ENCODE measurements around the gene NEIL1.
"Not testable (repeated sequence)": the region's sequence is repeated elsewhere in the genome, so short reads cannot be mapped to it uniquely, and the experiment has no call there.

The NEIL1 gene, protein sequence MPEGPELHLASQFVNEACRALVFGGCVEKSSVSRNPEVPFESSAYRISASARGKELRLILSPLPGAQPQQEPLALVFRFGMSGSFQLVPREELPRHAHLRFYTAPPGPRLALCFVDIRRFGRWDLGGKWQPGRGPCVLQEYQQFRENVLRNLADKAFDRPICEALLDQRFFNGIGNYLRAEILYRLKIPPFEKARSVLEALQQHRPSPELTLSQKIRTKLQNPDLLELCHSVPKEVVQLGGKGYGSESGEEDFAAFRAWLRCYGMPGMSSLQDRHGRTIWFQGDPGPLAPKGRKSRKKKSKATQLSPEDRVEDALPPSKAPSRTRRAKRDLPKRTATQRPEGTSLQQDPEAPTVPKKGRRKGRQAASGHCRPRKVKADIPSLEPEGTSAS

GRCh38 chr15:75346796-75347221 is at the start of gene NEIL1:
Gene NEIL1 (plus strand): TSS chr15:75347039. CDS start chr15:75348906, 1,867 bp downstream.
- H3K27me3 ChIP-seq (ENCODE audit: control insufficient read depth, insufficient read depth, low read length) = no peaks in the 10 kb centered on the region
- H3K36me3 ChIP-seq (ENCODE audit: control insufficient read depth, insufficient read depth, low read length) = no peaks in the 10 kb centered on the region
- peak within 1 kb of the TSS; percentile 80 for H3K4me3 ChIP-seq (ENCODE audit: low read length)
- H3K9ac ChIP-seq (ENCODE audit: low read length) = peak within 1 kb of the TSS; percentile 85
- H3K4me1 ChIP-seq (ENCODE audit: control insufficient read depth, insufficient read depth, low read length) = peaks cover 18% of the 10 kb centered on the region
- no peaks in the 10 kb centered on the region for H3K9me3 ChIP-seq (ENCODE audit: control insufficient read depth, low read length)

- H3K4me3 ChIP-seq (ENCODE audit: low read length); H3K4me1 ChIP-seq (ENCODE audit: control insufficient read depth, insufficient read depth, low read length); H3K27me3 ChIP-seq (ENCODE audit: control insufficient read depth, insufficient read depth, low read length); H3K9ac ChIP-seq (ENCODE audit: low read length); H3K36me3 ChIP-seq (ENCODE audit: control insufficient read depth, insufficient read depth, low read length); H3K9me3 ChIP-seq (ENCODE audit: control insufficient read depth, low read length): not testable (repeated sequence)
These were observed 48.1 kb upstream of the NEIL1 start for GRCh38 chr15:75298541-75299310.

- not testable (repeated sequence) for H3K4me1 ChIP-seq (ENCODE audit: control insufficient read depth, insufficient read depth, low read length); H3K4me3 ChIP-seq (ENCODE audit: low read length); H3K27me3 ChIP-seq (ENCODE audit: control insufficient read depth, insufficient read depth, low read length); H3K9ac ChIP-seq (ENCODE audit: low read length); H3K9me3 ChIP-seq (ENCODE audit: control insufficient read depth, low read length); H3K36me3 ChIP-seq (ENCODE audit: control insufficient read depth, insufficient read depth, low read length)
These were observed 47.5 kb upstream of the NEIL1 start for GRCh38 chr15:75299311-75299688.

- not testable (repeated sequence) for H3K36me3 ChIP-seq (ENCODE audit: control insufficient read depth, insufficient read depth, low read length); H3K4me1 ChIP-seq (ENCODE audit: control insufficient read depth, insufficient read depth, low read length); H3K9me3 ChIP-seq (ENCODE audit: control insufficient read depth, low read length); H3K9ac ChIP-seq (ENCODE audit: low read length); H3K4me3 ChIP-seq (ENCODE audit: low read length); H3K27me3 ChIP-seq (ENCODE audit: control insufficient read depth, insufficient read depth, low read length)
These were observed 46.8 kb upstream of the NEIL1 start for GRCh38 chr15:75300026-75300425.

GRCh38 chr15:75302318-75302717 is 44.5 kb upstream of the NEIL1 start:
- Histone ChIP-seq H3K9ac (ENCODE audit: low read length) (no peak overlapping the region), H3K4me3 (ENCODE audit: low read length) (no peak overlapping the region), H3K36me3 (ENCODE audit: control insufficient read depth, insufficient read depth, low read length) (no peaks in the 10 kb centered on the region), H3K4me1 (ENCODE audit: control insufficient read depth, insufficient read depth, low read length) (no peaks in the 10 kb centered on the region), H3K27me3 (ENCODE audit: control insufficient read depth, insufficient read depth, low read length) (no peaks in the 10 kb centered on the region), H3K9me3 (ENCODE audit: control insufficient read depth, low read length) (no peaks in the 10 kb centered on the region)

DNA sequence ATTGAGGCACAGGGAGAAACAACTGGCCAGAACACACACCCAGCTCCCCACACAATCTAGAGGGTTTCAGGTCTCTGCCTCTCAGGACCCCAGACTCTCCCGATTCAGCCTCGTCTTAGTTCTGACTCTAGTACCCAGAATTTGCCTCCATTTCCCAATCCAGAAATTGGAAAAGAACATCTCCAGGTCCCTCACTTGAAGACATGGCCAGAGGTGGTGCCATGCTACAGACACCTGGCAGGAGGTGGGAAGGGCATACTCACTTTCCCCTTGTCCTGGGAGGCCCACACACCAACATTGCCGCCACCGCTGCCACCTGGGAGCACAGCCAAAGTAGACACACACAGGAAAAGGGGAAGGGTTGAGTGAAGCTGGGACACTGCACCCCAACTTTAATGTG is 44.1 kb upstream of the NEIL1 start:
- H3K27me3 ChIP-seq (ENCODE audit: control insufficient read depth, insufficient read depth, low read length); H3K9ac ChIP-seq (ENCODE audit: low read length); H3K4me3 ChIP-seq (ENCODE audit: low read length); H3K4me1 ChIP-seq (ENCODE audit: control insufficient read depth, insufficient read depth, low read length); H3K9me3 ChIP-seq (ENCODE audit: control insufficient read depth, low read length); H3K36me3 ChIP-seq (ENCODE audit: control insufficient read depth, insufficient read depth, low read length): not testable (repeated sequence)

DNA sequence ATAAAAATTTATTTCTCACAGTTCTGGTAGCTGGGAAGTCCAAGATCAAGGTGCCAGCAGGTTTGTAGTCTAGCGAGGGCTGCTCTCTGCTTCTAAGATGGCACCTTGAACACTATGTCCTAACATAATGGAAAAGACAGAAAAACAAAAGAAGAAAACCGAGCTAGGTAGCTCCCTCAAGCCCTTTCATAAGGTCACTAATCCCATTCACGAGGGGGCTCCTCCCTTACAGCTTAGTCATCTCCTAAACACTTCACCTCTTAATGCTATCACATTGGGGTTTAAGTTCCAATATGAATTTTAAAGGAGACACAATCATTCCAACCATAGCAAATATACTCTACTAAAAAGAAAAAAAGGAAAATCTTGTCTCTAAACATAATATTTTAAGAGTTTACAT is 40.7 kb upstream of the NEIL1 start:
- no peak overlapping the region for H3K9ac ChIP-seq (ENCODE audit: low read length)
- no peaks in the 10 kb centered on the region for H3K36me3 ChIP-seq (ENCODE audit: control insufficient read depth, insufficient read depth, low read length)
- no peak overlapping the region for H3K4me3 ChIP-seq (ENCODE audit: low read length)
- H3K27me3 ChIP-seq (ENCODE audit: control insufficient read depth, insufficient read depth, low read length) = no peaks in the 10 kb centered on the region
- no peaks in the 10 kb centered on the region for H3K9me3 ChIP-seq (ENCODE audit: control insufficient read depth, low read length)
- peaks cover 4% of the 10 kb centered on the region for H3K4me1 ChIP-seq (ENCODE audit: control insufficient read depth, insufficient read depth, low read length)

DNA sequence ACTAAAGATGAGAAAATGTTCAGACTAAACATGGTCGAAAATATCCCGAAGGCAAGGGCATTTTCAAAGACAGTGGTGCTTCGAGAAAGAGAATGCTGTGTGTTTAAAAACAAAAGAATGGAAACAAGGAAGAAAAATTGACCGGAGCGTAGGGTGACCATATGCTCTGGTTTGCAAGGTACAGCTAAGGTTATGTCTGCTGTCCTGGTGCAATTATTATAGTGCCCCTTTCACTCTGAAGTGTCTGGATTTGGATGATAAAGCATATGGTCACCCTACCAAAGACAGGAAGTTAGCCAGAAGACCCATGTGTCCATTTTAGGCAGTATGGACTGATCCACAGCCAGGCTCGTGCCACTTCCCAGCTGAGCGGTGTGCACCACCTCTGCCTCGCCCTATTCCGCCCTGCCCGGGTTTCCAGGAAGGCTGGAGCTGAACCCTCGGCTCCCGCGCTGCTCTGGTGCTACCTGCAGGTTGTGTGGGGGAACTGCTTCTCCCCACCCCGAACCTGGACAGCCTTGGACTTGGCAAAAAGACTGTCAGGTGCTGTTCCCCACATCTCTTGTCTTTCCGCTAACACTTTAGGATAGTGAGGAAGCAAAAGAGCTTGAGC is 39.0 kb upstream of the NEIL1 start:
- Histone ChIP-seq H3K9me3 (ENCODE audit: control insufficient read depth, low read length) (no peaks in the 10 kb centered on the region), H3K4me1 (ENCODE audit: control insufficient read depth, insufficient read depth, low read length) (peaks cover 4% of the 10 kb centered on the region), H3K4me3 (ENCODE audit: low read length) (no peak overlapping the region), H3K36me3 (ENCODE audit: control insufficient read depth, insufficient read depth, low read length) (no peaks in the 10 kb centered on the region), H3K27me3 (ENCODE audit: control insufficient read depth, insufficient read depth, low read length) (no peaks in the 10 kb centered on the region), H3K9ac (ENCODE audit: low read length) (no peak overlapping the region)

DNA sequence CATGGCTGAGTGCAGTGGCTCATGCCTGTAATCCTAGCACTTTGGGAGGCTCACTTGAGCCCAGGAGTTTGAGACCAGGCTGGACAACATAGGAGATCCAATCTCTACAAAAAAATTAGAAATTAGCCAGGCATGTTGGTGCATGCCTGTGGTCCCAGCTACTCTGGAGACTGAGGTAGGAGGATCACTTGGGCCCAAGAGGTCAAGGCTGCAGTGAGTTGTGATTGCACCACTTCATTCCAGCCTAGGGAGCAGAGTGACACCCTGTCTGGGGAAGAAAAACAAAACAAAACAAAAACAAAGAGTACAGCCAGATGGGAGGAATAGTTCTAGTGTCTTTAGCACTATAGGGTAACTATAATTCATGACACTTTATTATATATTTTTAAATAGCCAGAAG is 37.1 kb upstream of the NEIL1 start:
- Histone ChIP-seq H3K4me1 (ENCODE audit: control insufficient read depth, insufficient read depth, low read length) (peaks cover 4% of the 10 kb centered on the region), H3K4me3 (ENCODE audit: low read length) (no peak overlapping the region), H3K9ac (ENCODE audit: low read length) (no peak overlapping the region), H3K9me3 (ENCODE audit: control insufficient read depth, low read length) (no peaks in the 10 kb centered on the region), H3K27me3 (ENCODE audit: control insufficient read depth, insufficient read depth, low read length) (no peaks in the 10 kb centered on the region), H3K36me3 (ENCODE audit: control insufficient read depth, insufficient read depth, low read length) (no peaks in the 10 kb centered on the region)

DNA sequence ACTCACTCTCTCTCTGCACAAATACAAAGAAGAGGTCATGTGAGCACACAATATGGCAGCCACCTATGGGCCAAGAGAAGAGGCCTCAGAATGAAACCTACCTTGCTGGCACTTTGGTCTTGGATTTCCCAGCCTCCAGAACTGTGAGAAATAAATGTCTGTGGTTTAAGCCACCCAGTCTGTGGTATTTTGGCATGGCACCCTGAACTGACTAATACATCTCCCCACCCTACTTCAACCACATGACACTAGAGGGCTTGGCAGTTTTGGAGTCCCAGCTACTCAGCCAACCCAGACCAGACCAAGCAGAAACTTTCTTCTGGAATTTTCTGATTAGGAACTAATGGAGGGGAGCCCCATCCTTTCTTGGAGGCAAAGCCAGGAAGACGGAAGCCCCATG is 34.3 kb upstream of the NEIL1 start:
- H3K27me3 ChIP-seq (ENCODE audit: control insufficient read depth, insufficient read depth, low read length); H3K36me3 ChIP-seq (ENCODE audit: control insufficient read depth, insufficient read depth, low read length); H3K9ac ChIP-seq (ENCODE audit: low read length); H3K9me3 ChIP-seq (ENCODE audit: control insufficient read depth, low read length); H3K4me1 ChIP-seq (ENCODE audit: control insufficient read depth, insufficient read depth, low read length); H3K4me3 ChIP-seq (ENCODE audit: low read length): not testable (repeated sequence)

- no peaks in the 10 kb centered on the region for H3K36me3 ChIP-seq (ENCODE audit: control insufficient read depth, insufficient read depth, low read length)
- H3K9ac ChIP-seq (ENCODE audit: low read length) = no peak overlapping the region
- H3K27me3 ChIP-seq (ENCODE audit: control insufficient read depth, insufficient read depth, low read length) = no peaks in the 10 kb centered on the region
- no peak overlapping the region for H3K4me3 ChIP-seq (ENCODE audit: low read length)
- H3K4me1 ChIP-seq (ENCODE audit: control insufficient read depth, insufficient read depth, low read length) = no peaks in the 10 kb centered on the region
- H3K9me3 ChIP-seq (ENCODE audit: control insufficient read depth, low read length) = no peaks in the 10 kb centered on the region
These were observed 33.6 kb upstream of the NEIL1 start for GRCh38 chr15:75313116-75313845.

Data from mucosa of stomach (tissue), 1 donor.